H1 (cell line): ENCODE measurements around the gene SCN4A. TPM values are rescaled to one million over a fixed set of nuclear protein-coding genes. Genes with fewer than 3 reads are reported as not detected.

Experiments used
- CTCF ChIA-PET: fragments of 300-600 bp; sonication (Branson Sonifier 250); formaldehyde crosslinking; loops from one replicate; lab custom pipeline; 2021; ENCODE audit not compliant: partially characterized antibody; lab: Charles Lee
- POLR2A ChIA-PET: fragments of 300-600 bp; sonication (Branson Sonifier 250); formaldehyde crosslinking; loops from one replicate; lab custom pipeline; 2021; ENCODE audit warnings: inconsistent platforms; ENCODE audit not compliant: partially characterized antibody; lab: Charles Lee
- DNase-seq, 2 experiments: peaks; one replicate each; pipeline versions ENCODE4 v3.0.0 to v3.0.0-alpha.2; 2010 to 2022; ENCODE audit warnings: low spot score in 2 of 2, low read depth in 1 of 2, mixed read lengths in 1 of 2
- FAIRE-seq: peaks from 2 replicates; lab custom pipeline; 2011; peaks lifted over from hg19 to GRCh38; lab: Jason Lieb, UNC
- H2AFZ ChIP-seq: 2 replicates; pipeline ENCODE4 v1.8.1; 2012; ENCODE audit warnings: low read length, inconsistent platforms
- H2AK5ac ChIP-seq: 2 replicates; pipeline ENCODE4 v1.6.1; 2013; ENCODE audit warnings: low read depth, low read length
- H2BK120ac ChIP-seq: replicated peaks from 2 replicates; pipeline ENCODE3; 2013; ENCODE audit warnings: low read depth, low read length, inconsistent platforms
- H2BK12ac ChIP-seq: 2 replicates; pipeline ENCODE4 v1.6.1; 2013; ENCODE audit warnings: low read depth, low read length
- H2BK15ac ChIP-seq: 2 replicates; pipeline ENCODE4 v1.6.1; 2013; ENCODE audit warnings: low read length
- H2BK20ac ChIP-seq: 2 replicates; pipeline ENCODE4 v1.6.1; 2013; ENCODE audit warnings: low read length
- H2BK5ac ChIP-seq: 2 replicates; pipeline ENCODE4 v1.6.1; 2013; ENCODE audit warnings: low read depth, low read length
- H3K14ac ChIP-seq: 2 replicates; pipeline ENCODE4 v1.6.1; 2013; ENCODE audit warnings: inconsistent platforms; ENCODE audit not compliant: insufficient read length
- H3K18ac ChIP-seq: 2 replicates; pipeline ENCODE4 v1.6.1; 2013; ENCODE audit warnings: low read length; ENCODE audit errors: extremely low read depth
- H3K23ac ChIP-seq: 2 replicates; pipeline ENCODE4 v1.6.1; 2013; ENCODE audit warnings: inconsistent platforms; ENCODE audit not compliant: insufficient read length
- H3K23me2 ChIP-seq: 2 replicates; pipeline ENCODE4 v1.6.1; 2013; ENCODE audit warnings: low read depth, low read length
- H3K27ac ChIP-seq: 2 replicates; pipeline ENCODE4 v1.6.1; 2011; ENCODE audit warnings: low read depth, low read length, inconsistent platforms
- H3K27me3 ChIP-seq, 4 experiments: replicated peaks in 1 of 4; 1 replicate in 1 of 4; 2 replicates in 3 of 4; pipeline versions ENCODE4 v1.6.1 to v1.8.1; 2011 to 2013; ENCODE audit warnings: low read length in 3 of 4, mild to moderate bottlenecking in 3 of 4, inconsistent platforms in 2 of 4, mixed read lengths in 2 of 4, moderate library complexity in 1 of 4; ENCODE audit not compliant: control insufficient read depth in 3 of 4, insufficient read depth in 3 of 4; ENCODE audit errors: extremely low read depth in 1 of 4
- H3K36me3 ChIP-seq, 4 experiments: 2 replicates each; pipeline versions ENCODE4 v1.6.1 to v1.8.1; 2011 to 2013; ENCODE audit warnings: mild to moderate bottlenecking in 4 of 4, low read length in 3 of 4, moderate library complexity in 2 of 4, control low read depth in 1 of 4, inconsistent platforms in 1 of 4; ENCODE audit not compliant: insufficient read depth in 4 of 4, control insufficient read depth in 2 of 4
- H3K4ac ChIP-seq: replicated peaks from 2 replicates; pipeline ENCODE3; 2013; ENCODE audit warnings: low read length, low read depth, mixed read lengths, inconsistent platforms; ENCODE audit not compliant: insufficient read length
- H3K4me1 ChIP-seq, 4 experiments: replicated peaks in 1 of 4; 1 replicate in 1 of 4; 2 replicates in 3 of 4; pipeline versions ENCODE4 v1.6.1 to v1.8.1; 2011 to 2013; ENCODE audit warnings: low read length in 3 of 4, inconsistent platforms in 2 of 4, mixed read lengths in 1 of 4; ENCODE audit not compliant: insufficient read depth in 4 of 4, control insufficient read depth in 3 of 4
- H3K4me2 ChIP-seq, 2 experiments: 2 replicates each; pipeline versions ENCODE4 v1.6.1 to v1.8.1; 2011 to 2013; ENCODE audit warnings: low read depth in 2 of 2, low read length in 2 of 2, control low read depth in 1 of 2, inconsistent platforms in 1 of 2, mild to moderate bottlenecking in 1 of 2; ENCODE audit not compliant: insufficient read depth in 1 of 2
- H3K4me3 ChIP-seq, 4 experiments: fragments of 200-600, 300-600 bp in 1 of 4; sonication (generic), shearing (Covaris generic), sonication (Bioruptor Twin) in 1 of 4; 2 replicates each; pipeline versions ENCODE4 v1.5.1 to v1.8.1; 2011 to 2016; ENCODE audit warnings: low read length in 4 of 4, low read depth in 3 of 4, control low read depth in 2 of 4, inconsistent platforms in 2 of 4, mild to moderate bottlenecking in 2 of 4, mixed read lengths in 1 of 4, moderate library complexity in 1 of 4; ENCODE audit not compliant: insufficient read depth in 2 of 4; ENCODE audit errors: extremely low read depth in 1 of 4
- H3K56ac ChIP-seq: replicated peaks from 2 replicates; pipeline ENCODE3; 2013; ENCODE audit warnings: low read depth, mild to moderate bottlenecking, mixed read lengths, low read length, inconsistent platforms; ENCODE audit not compliant: insufficient read length
- H3K79me1 ChIP-seq: 2 replicates; pipeline ENCODE4 v1.6.1; 2013; ENCODE audit warnings: low read depth, low read length, control low read depth
- H3K79me2 ChIP-seq, 2 experiments: 2 replicates each; pipeline versions ENCODE4 v1.6.1 to v1.8.1; 2012 to 2013; ENCODE audit warnings: low read length in 2 of 2, mild to moderate bottlenecking in 2 of 2, inconsistent platforms in 1 of 2; ENCODE audit not compliant: insufficient read depth in 2 of 2, control insufficient read depth in 1 of 2
- H3K9ac ChIP-seq, 4 experiments: replicated peaks in 1 of 4; 1 replicate in 1 of 4; 2 replicates in 3 of 4; pipeline versions ENCODE4 v1.6.1 to v1.8.1; 2011 to 2013; ENCODE audit warnings: low read depth in 3 of 4, low read length in 3 of 4, control low read depth in 2 of 4, mild to moderate bottlenecking in 2 of 4, moderate library complexity in 2 of 4, inconsistent platforms in 1 of 4; ENCODE audit errors: extremely low read depth in 1 of 4
- H3K9me3 ChIP-seq, 2 experiments: 2 replicates each; pipeline versions ENCODE4 v1.6.1 to v1.8.1; 2012 to 2013; ENCODE audit warnings: mild to moderate bottlenecking in 2 of 2, moderate library complexity in 2 of 2, control low read depth in 1 of 2, inconsistent platforms in 1 of 2, low read depth in 1 of 2, low read length in 1 of 2, mixed read lengths in 1 of 2; ENCODE audit not compliant: insufficient read depth in 2 of 2
- H4K20me1 ChIP-seq, 2 experiments: replicated peaks in 1 of 2; 2 replicates each; pipeline versions ENCODE3 to v1.8.1; 2011 to 2013; ENCODE audit warnings: inconsistent platforms in 2 of 2, low read length in 2 of 2, mild to moderate bottlenecking in 1 of 2; ENCODE audit not compliant: insufficient read depth in 2 of 2, control insufficient read depth in 1 of 2
- H4K5ac ChIP-seq: 2 replicates; pipeline ENCODE4 v1.6.1; 2013; ENCODE audit warnings: low read length, low read depth, mixed read lengths, inconsistent platforms; ENCODE audit not compliant: insufficient read length
- H4K8ac ChIP-seq: 2 replicates; pipeline ENCODE4 v1.8.0; 2013; ENCODE audit warnings: mild to moderate bottlenecking, moderate library complexity, low read length, inconsistent platforms; ENCODE audit not compliant: insufficient read depth; ENCODE audit errors: extremely low read depth
- H4K91ac ChIP-seq: replicated peaks from 2 replicates; pipeline ENCODE3; 2013; ENCODE audit warnings: low read length, mixed read lengths, inconsistent platforms; ENCODE audit not compliant: insufficient read length
- CHD2 ChIP-seq: IDR thresholded peaks from 2 replicates; pipeline ENCODE4 v1.6.1; 2012; ENCODE audit warnings: low read length, improper control_type of control experiment
- GABPA ChIP-seq: IDR thresholded peaks from 2 replicates; pipeline ENCODE4 v1.6.1; 2011; ENCODE audit warnings: mild to moderate bottlenecking, low read length, moderate library complexity, borderline replicate concordance; ENCODE audit not compliant: insufficient read depth
- KDM1A ChIP-seq: fragments of 200-600, 300-600 bp; sonication (generic); IDR thresholded peaks from 2 replicates; pipeline ENCODE4 v1.7.1; 2016; ENCODE audit warnings: mild to moderate bottlenecking, low read length, borderline replicate concordance
- KDM4A ChIP-seq: IDR thresholded peaks from one replicate; pipeline ENCODE4 v1.7.1; 2012; ENCODE audit warnings: low read depth, mild to moderate bottlenecking, moderate library complexity, low read length, inconsistent platforms; ENCODE audit not compliant: severe bottlenecking
- MAFK ChIP-seq: IDR thresholded peaks from 2 replicates; pipeline ENCODE4 v1.6.1; 2012; ENCODE audit warnings: low read depth, mild to moderate bottlenecking, improper control_type of control experiment, low read length
- POU5F1 ChIP-seq: IDR thresholded peaks from 2 replicates; pipeline ENCODE4 v1.6.1; 2011; ENCODE audit warnings: low read depth, mild to moderate bottlenecking, low read length, moderate library complexity
- RNF2 ChIP-seq: fragments of 200-900, 300-1000 bp; sonication (generic); IDR thresholded peaks from 2 replicates; pipeline ENCODE4 v1.7.1; 2016; ENCODE audit warnings: borderline replicate concordance, low read depth, mild to moderate bottlenecking, antibody characterized with exemption, low read length; ENCODE audit not compliant: poor library complexity, severe bottlenecking; ENCODE audit errors: missing control alignments
- SIN3A ChIP-seq, 2 experiments: IDR thresholded peaks in 1 of 2; conservative IDR thresholded peaks in 1 of 2; 2 replicates each; pipeline ENCODE4 v1.6.1; 2011 to 2012; ENCODE audit warnings: low read length in 2 of 2, improper control_type of control experiment in 1 of 2, low read depth in 1 of 2, mild to moderate bottlenecking in 1 of 2
- SP1 ChIP-seq: IDR thresholded peaks from 2 replicates; pipeline ENCODE4 v1.6.1; 2011; ENCODE audit warnings: low read depth, low read length
- TEAD4 ChIP-seq: IDR thresholded peaks from 2 replicates; pipeline ENCODE4 v1.6.1; 2012; ENCODE audit warnings: low read depth, low read length, inconsistent platforms, mixed read lengths
- WGBS, 2 experiments: shearing (Covaris generic) in 1 of 2; methylation state at CpG; one replicate each; pipeline versions ENCODE4 v1.1.6 to v1.1.7; 2013 to 2015; ENCODE audit warnings: low lambda C conversion rate in 2 of 2, mixed read lengths in 2 of 2, inconsistent platforms in 1 of 2, low coverage in 1 of 2, missing lambda C conversion rate in 1 of 2; ENCODE audit not compliant: insufficient replicate concordance in 2 of 2, insufficient coverage in 1 of 2, insufficient read length in 1 of 2; ENCODE audit errors: extremely low coverage in 1 of 2, missing lambda C conversion rate in 1 of 2; 5-methylcytosine and 5-hydroxymethylcytosine counted together
- polyA plus RNA-seq, 7 experiments: library from polyadenylated mRNA; depleted of rRNA in 3 of 7; stranded (reverse) in 5 of 7; unstranded in 2 of 7; fragments of >200 nt in 5 of 7; fragments of 200-250 nt in 2 of 7; gene quantifications; 1 replicate in 5 of 7; 2 replicates in 1 of 7; 4 replicates in 1 of 7; pipeline versions ENCODE4 v1.2.1 to v1.2.3, GENCODE V29; 2011 to 2013; ENCODE audit warnings: missing spikeins in 2 of 7, mixed read lengths in 2 of 7
- total RNA-seq: library from RNA; stranded (reverse); fragmentation: NEBNext Ultra II Directional; extraction: Animal tissue kit (Norgen Biotek cat#: 25700); gene quantifications from 2 replicates; pipeline ENCODE4 v1.2.1, GENCODE V29; 2021

Gene SCN4A
- total and polyA plus RNA-seq, 2 of the 8 experiments (the other 6 are each of a cell fraction or from before 2014, with no cell fraction given) = 5.0 to 8.5 TPM

DNA sequence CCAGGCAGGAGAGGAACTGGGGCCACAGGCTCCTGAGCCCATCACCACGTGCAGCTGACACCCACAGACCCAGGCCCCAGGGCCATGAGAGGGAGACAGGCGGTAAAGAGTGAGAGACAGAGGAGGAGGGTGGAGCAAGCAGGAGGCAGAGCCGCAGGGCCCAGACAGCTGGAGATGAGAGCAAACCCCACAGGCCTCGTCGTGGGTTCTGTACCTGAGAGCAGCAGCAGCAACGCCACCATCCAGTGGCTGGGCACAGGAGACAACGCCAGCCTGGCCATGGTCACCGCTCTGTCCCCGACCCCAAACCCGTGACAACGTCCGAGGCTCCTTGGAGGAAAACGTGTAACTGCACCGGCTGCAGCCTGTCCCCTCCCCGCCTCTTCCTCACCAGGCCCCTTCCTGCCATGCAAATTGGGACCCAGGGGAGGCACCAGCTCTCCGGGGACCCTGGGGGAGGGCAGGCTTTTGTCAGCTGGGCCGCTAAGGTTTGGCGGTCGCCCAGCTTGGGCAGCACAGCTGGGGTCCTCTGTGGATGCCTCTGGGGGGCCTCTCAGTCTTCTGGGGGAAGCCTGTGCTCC, 40.6 kb downstream of the SCN4A start, which contains the start of gene CD79B:
CD79B (minus strand) TSS at position 351 of the 581 bp plus-strand sequence; CDS start at position 281, 70 bp downstream.
- Histone ChIP-seq H2BK120ac (no peak within 1 kb of the TSS), H3K56ac (no peak within 1 kb of the TSS), H2BK15ac (peak within 1 kb of the TSS; percentile 95), H2AFZ (peak within 1 kb of the TSS; percentile 77), H3K4ac (peak within 1 kb of the TSS; percentile 57), H4K8ac (peak within 1 kb of the TSS; percentile 15; the same call in 1 of the 2 replicates), H3K23me2 (no peaks in the 10 kb centered on the region), H3K14ac (no peak within 1 kb of the TSS), H2AK5ac (no peak within 1 kb of the TSS), H4K5ac (no peak within 1 kb of the TSS), H3K4me3 (no peak within 1 kb of the TSS), H3K27me3 (no peaks in the 10 kb centered on the region), H3K79me1 (no peaks in the 10 kb centered on the region), H3K4me2 (peak within 1 kb of the TSS; percentile 3 to 32; a peak in 2 of 4 replicates), H3K9me3 (no peaks in the 10 kb centered on the region), H3K23ac (no peak within 1 kb of the TSS), H3K79me2 (no peaks in the 10 kb centered on the region), H2BK5ac (peak within 1 kb of the TSS; percentile 86; the same call in 1 of the 2 replicates), H3K27ac (no peak within 1 kb of the TSS), H3K36me3 (no peaks in the 10 kb centered on the region), H4K91ac (peak within 1 kb of the TSS; percentile 61), H3K4me1 (peaks cover 0 to 16% (median 12%) of the 10 kb centered on the region in 4 experiments; a peak in 6 of 7 replicates), H2BK20ac (0 out of 2 replicates have a peak within 1 kb of the TSS, but pooled peaks have one; percentile 34), H4K20me1 (no peaks in the 10 kb centered on the region), H3K9ac (no peak within 1 kb of the TSS), H2BK12ac (peak within 1 kb of the TSS; percentile 84; the same call in 1 of the 2 replicates), H3K18ac (peak within 1 kb of the TSS; percentile 5; the same call in 1 of the 2 replicates)
- FAIRE-seq = no peak
- ChIA-PET POLR2A (interaction anchor here (0.6 to 3.3 kb wide), 3 partner anchors 8 to 12 kb away, joined by 3 to 8 read pairs (median 3); no protein-coding TSS in a partner anchor), CTCF (interaction anchor here (0.6 to 11.4 kb wide), 15 partner anchors 8 to 93 kb away, joined by 3 to 164 read pairs (median 6); partner anchors contain the start of genes CSHL1, GH1 and GH2)
- 88% methylated on average over 12 of the region's 19 CpGs; no CpG with 5 or more reads in 1 of the 2 experiments for WGBS, 2 experiments
- peak in 1 of 2 experiments; percentile 45 for DNase-seq
- TF ChIP-seq POU5F1 (no peak), KDM1A (no peak), TEAD4 (no peak), SIN3A (conservative IDR thresholded peaks at IDR 0.05 in 1 of 2, IDR thresholded peaks at IDR 0.05 in 1 of 2; ENCODE audit: low read depth in 1 of 2, low read length in 2 of 2) (no peak), MAFK (no peak), KDM4A (no peak), SP1 (no peak), CHD2 (no peak), GABPA (no peak), RNF2 (no peak)
